Keratinocyte (primary cell): ENCODE measurements around the gene ST6GAL1.
"Not testable (repeated sequence)": the region's sequence is repeated elsewhere in the genome, so short reads cannot be mapped to it uniquely, and the experiment has no call there.

ENCODE experiments used
- EZH2 ChIP-seq: IDR thresholded peaks from one replicate; pipeline ENCODE4 v1.6.1; 2012; ENCODE audit warnings: inconsistent platforms, mild to moderate bottlenecking, low read length, moderate library complexity
- TF ChIP-seq, protein P1 (sequence below), 3 experiments: IDR thresholded peaks in 1 of 3; conservative IDR thresholded peaks in 1 of 3; optimal IDR thresholded peaks in 1 of 3; 2 replicates in 2 of 3; 3 replicates in 1 of 3; pipeline versions ENCODE3 to v1.5.1; 2011; ENCODE audit warnings: low read length in 3 of 3, mild to moderate bottlenecking in 3 of 3, moderate library complexity in 2 of 3, control low read depth in 1 of 3, inconsistent platforms in 1 of 3; ENCODE audit not compliant: insufficient read depth in 2 of 3; ENCODE audit errors: extremely low read depth in 1 of 3

DNA sequence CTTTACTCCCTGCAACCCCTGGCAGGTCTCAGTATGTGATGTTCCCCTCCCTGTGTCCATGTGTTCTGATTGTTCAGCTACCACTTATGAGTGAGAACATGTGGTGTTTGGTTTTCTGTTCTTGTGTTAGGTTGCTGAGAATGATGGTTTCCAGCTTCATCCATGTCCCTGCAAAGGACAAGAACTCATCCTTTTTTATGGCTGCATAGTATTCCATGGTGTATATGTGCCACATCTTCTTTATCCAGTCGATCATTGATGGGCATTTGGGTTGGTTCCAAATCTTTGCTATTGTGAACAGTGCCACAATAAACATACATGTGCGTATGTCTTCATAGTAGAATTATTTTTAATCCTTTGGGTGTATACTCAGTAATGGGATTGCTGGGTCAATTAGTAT, 26.6 kb upstream of the ST6GAL1 start:
- TF ChIP-seq, protein P1, sequence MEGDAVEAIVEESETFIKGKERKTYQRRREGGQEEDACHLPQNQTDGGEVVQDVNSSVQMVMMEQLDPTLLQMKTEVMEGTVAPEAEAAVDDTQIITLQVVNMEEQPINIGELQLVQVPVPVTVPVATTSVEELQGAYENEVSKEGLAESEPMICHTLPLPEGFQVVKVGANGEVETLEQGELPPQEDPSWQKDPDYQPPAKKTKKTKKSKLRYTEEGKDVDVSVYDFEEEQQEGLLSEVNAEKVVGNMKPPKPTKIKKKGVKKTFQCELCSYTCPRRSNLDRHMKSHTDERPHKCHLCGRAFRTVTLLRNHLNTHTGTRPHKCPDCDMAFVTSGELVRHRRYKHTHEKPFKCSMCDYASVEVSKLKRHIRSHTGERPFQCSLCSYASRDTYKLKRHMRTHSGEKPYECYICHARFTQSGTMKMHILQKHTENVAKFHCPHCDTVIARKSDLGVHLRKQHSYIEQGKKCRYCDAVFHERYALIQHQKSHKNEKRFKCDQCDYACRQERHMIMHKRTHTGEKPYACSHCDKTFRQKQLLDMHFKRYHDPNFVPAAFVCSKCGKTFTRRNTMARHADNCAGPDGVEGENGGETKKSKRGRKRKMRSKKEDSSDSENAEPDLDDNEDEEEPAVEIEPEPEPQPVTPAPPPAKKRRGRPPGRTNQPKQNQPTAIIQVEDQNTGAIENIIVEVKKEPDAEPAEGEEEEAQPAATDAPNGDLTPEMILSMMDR (optimal IDR thresholded peaks at IDR 0.05 in 1 of 3, IDR thresholded peaks at IDR 0.05 in 1 of 3, conservative IDR thresholded peaks at IDR 0.05 in 1 of 3; ENCODE audit: extremely low read depth in 1 of 3, insufficient read depth in 2 of 3, low read length in 3 of 3), result not testable (repeated sequence)
- TF ChIP-seq EZH2, result not testable (repeated sequence)
